WTC11 (cell line): Measurements from ENCODE around the gene FAM13B. TPM values are rescaled to one million over a fixed set of nuclear protein-coding genes. Genes with fewer than 3 reads are reported as not detected.
"Not testable (repeated sequence)": the region's sequence is repeated elsewhere in the genome, so short reads cannot be mapped to it uniquely, and the experiment has no call there.

ENCODE experiments used
- ATAC-seq: fragments of 200-7000 bp; cut with Tn5 transposase; 2 replicates; pipeline ENCODE4 v1.10.0; 2021; ENCODE audit warnings: mild to moderate bottlenecking, moderate library complexity
- CTCF ChIA-PET: fragments of 300-600 bp; sonication (Branson Sonifier 250); formaldehyde crosslinking; loops from one replicate; lab custom pipeline; 2021; ENCODE audit warnings: antibody characterized with exemption; lab: Charles Lee
- POLR2A ChIA-PET: fragments of 350-600 bp; sonication (Branson Sonifier 250); formaldehyde crosslinking; loops from one replicate; lab custom pipeline; 2021; ENCODE audit warnings: antibody characterized with exemption; lab: Charles Lee
- DNase-seq: peaks from one replicate; pipeline ENCODE4 v3.0.0; 2021; ENCODE audit warnings: low spot score
- H3K27ac Mint-ChIP-seq: 2 replicates; pipeline ENCODE4 v1.8.0; 2021; ENCODE audit warnings: mixed read lengths
- H3K27me3 Mint-ChIP-seq: 2 replicates; pipeline ENCODE4 v1.8.0; 2021; ENCODE audit warnings: low read depth, mild to moderate bottlenecking, moderate library complexity, mixed read lengths
- H3K36me3 Mint-ChIP-seq: 2 replicates; pipeline ENCODE4 v1.8.0; 2021; ENCODE audit warnings: mixed read lengths
- H3K4me1 Mint-ChIP-seq: 2 replicates; pipeline ENCODE4 v1.8.0; 2022; ENCODE audit warnings: mixed read lengths
- H3K4me3 Mint-ChIP-seq: 2 replicates; pipeline ENCODE4 v1.8.0; 2021; ENCODE audit warnings: mild to moderate bottlenecking, moderate library complexity, mixed read lengths
- H3K9me3 Mint-ChIP-seq: 2 replicates; pipeline ENCODE4 v1.8.0; 2021; ENCODE audit warnings: mixed read lengths
- ATF2 ChIP-seq: sonication (generic); formaldehyde crosslinking; IDR thresholded peaks from 2 replicates; pipeline ENCODE4 v1.8.1; 2022; ENCODE audit warnings: low read depth, missing genetic modification reagents, borderline replicate concordance
- CREM ChIP-seq: sonication (generic); formaldehyde crosslinking; IDR thresholded peaks from 2 replicates; pipeline ENCODE4 v1.8.1; 2022; ENCODE audit warnings: mild to moderate bottlenecking, missing genetic modification reagents, moderate library complexity
- ERG ChIP-seq: fragments of 250-450 bp; sonication (Bioruptor Pico); IDR thresholded peaks from 2 replicates; pipeline ENCODE4 v1.8.0; 2021; ENCODE audit warnings: mild to moderate bottlenecking
- FOXJ3 ChIP-seq: sonication (generic); formaldehyde crosslinking; IDR thresholded peaks from 2 replicates; pipeline ENCODE4 v1.9.0; 2021; ENCODE audit warnings: missing genetic modification reagents, mild to moderate bottlenecking, borderline replicate concordance
- FOXK1 ChIP-seq: sonication (generic); formaldehyde crosslinking; IDR thresholded peaks from 2 replicates; pipeline ENCODE4 v1.8.0; 2022; ENCODE audit warnings: mild to moderate bottlenecking, moderate library complexity, missing genetic modification reagents
- FOXP4 ChIP-seq: sonication (generic); formaldehyde crosslinking; IDR thresholded peaks from 2 replicates; pipeline ENCODE4 v1.8.0; 2022; ENCODE audit warnings: mild to moderate bottlenecking, missing genetic modification reagents
- MLX ChIP-seq: sonication (generic); formaldehyde crosslinking; IDR thresholded peaks from 2 replicates; pipeline ENCODE4 v1.8.1; 2023; ENCODE audit warnings: mild to moderate bottlenecking, missing genetic modification reagents, moderate library complexity
- PREB ChIP-seq: sonication (generic); formaldehyde crosslinking; IDR thresholded peaks from 2 replicates; pipeline ENCODE4 v1.8.1; 2022; ENCODE audit warnings: mild to moderate bottlenecking, missing genetic modification reagents, moderate library complexity, borderline replicate concordance
- SMAD3 ChIP-seq: sonication (generic); formaldehyde crosslinking; IDR thresholded peaks from 2 replicates; pipeline ENCODE4 v1.8.0; 2022; ENCODE audit warnings: missing genetic modification reagents, mild to moderate bottlenecking, borderline replicate concordance
- STAT6 ChIP-seq: sonication (generic); formaldehyde crosslinking; conservative IDR thresholded peaks from 2 replicates; pipeline ENCODE4 v1.8.1; 2023; ENCODE audit warnings: mild to moderate bottlenecking, low read depth, missing genetic modification reagents, moderate library complexity
- USF2 ChIP-seq: sonication (generic); formaldehyde crosslinking; IDR thresholded peaks from 2 replicates; pipeline ENCODE4 v1.8.1; 2023; ENCODE audit warnings: mild to moderate bottlenecking, missing genetic modification reagents, moderate library complexity
- ZMAT4 ChIP-seq: fragments of 250-450 bp; sonication (Bioruptor Pico); IDR thresholded peaks from 2 replicates; pipeline ENCODE4 v1.9.0; 2021; ENCODE audit warnings: mild to moderate bottlenecking
- ZNF121 ChIP-seq: sonication (generic); formaldehyde crosslinking; IDR thresholded peaks from 2 replicates; pipeline ENCODE4 v1.8.0; 2023; ENCODE audit warnings: missing genetic modification reagents
- ZNF138 ChIP-seq: sonication (generic); formaldehyde crosslinking; conservative IDR thresholded peaks from 2 replicates; pipeline ENCODE4 v1.8.1; 2022; ENCODE audit warnings: mild to moderate bottlenecking, moderate library complexity, missing genetic modification reagents
- ZNF396 ChIP-seq: fragments of 250-450 bp; sonication (Bioruptor Pico); IDR thresholded peaks from 2 replicates; pipeline ENCODE4 v1.8.0; 2021; ENCODE audit warnings: mild to moderate bottlenecking, moderate library complexity, borderline replicate concordance
- ZSCAN18 ChIP-seq: fragments of 250-450 bp; sonication (Bioruptor Pico); IDR thresholded peaks from 2 replicates; pipeline ENCODE4 v2.1.2; 2022; ENCODE audit warnings: mild to moderate bottlenecking, moderate library complexity
- total RNA-seq: library from RNA; stranded (reverse); gene quantifications from 3 replicates; pipeline ENCODE4 v1.2.3, GENCODE V29; 2021

FAM13B gene
- total RNA-seq, 1 experiment from 2014 or later, result 15.6 TPM

- H3K27ac Mint-ChIP-seq, result no peak overlapping the region
- ChIA-PET POLR2A (no interaction called here), CTCF (interaction anchor here (1.1 to 3.7 kb wide), 2 partner anchors 11 to 17 kb away, joined by 4 to 25 read pairs; no protein-coding TSS in a partner anchor)
- no peak for TF ChIP-seq USF2 (CRISPR knock-in tag)
- no peak for TF ChIP-seq MLX (CRISPR knock-in tag)
- no peak for TF ChIP-seq PREB (CRISPR knock-in tag)
- no peak for TF ChIP-seq ZMAT4 (CRISPR knock-in tag)
- TF ChIP-seq ZNF396 (CRISPR knock-in tag), result no peak
- no peak for TF ChIP-seq CREM (CRISPR knock-in tag)
- TF ChIP-seq ATF2 (CRISPR knock-in tag), result no peak
- no peak for TF ChIP-seq ZNF138 (CRISPR knock-in tag)
- peaks cover 5% of the 10 kb centered on the region; the same call in 1 of the 2 replicates for H3K27me3 Mint-ChIP-seq
- H3K4me3 Mint-ChIP-seq, result no peak overlapping the region
- H3K9me3 Mint-ChIP-seq, result no peaks in the 10 kb centered on the region
- no peaks in the 10 kb centered on the region for H3K36me3 Mint-ChIP-seq
- ATAC-seq (no peak), DNase-seq (no peak)
- peaks cover 5% of the 10 kb centered on the region; the same call in 1 of the 2 replicates for H3K4me1 Mint-ChIP-seq
These were observed 20.7 kb upstream of the FAM13B start for GRCh38 chr5:138053554-138053953.

- H3K4me1 Mint-ChIP-seq, ATAC-seq, H3K4me3 Mint-ChIP-seq, H3K9me3 Mint-ChIP-seq, H3K27me3 Mint-ChIP-seq, H3K27ac Mint-ChIP-seq, H3K36me3 Mint-ChIP-seq, DNase-seq: not testable (repeated sequence)
- peak; percentile 44; the same call in 1 of the 2 replicates for TF ChIP-seq ZNF121 (CRISPR knock-in tag)
- ChIA-PET POLR2A (interaction anchor here (0.7 kb wide), 1 partner anchor 13 kb away, joined by 3 read pairs; no protein-coding TSS in a partner anchor), CTCF (interaction anchor here (1.0 kb wide), 1 partner anchor 17 kb away, joined by 4 read pairs; no protein-coding TSS in a partner anchor)
These were observed 19.8 kb upstream of the FAM13B start for GRCh38 chr5:138052718-138053117.

GRCh38 chr5:138051441-138052296 lies 18.8 kb upstream of the FAM13B start:
- Mint-ChIP-seq H3K27me3 (peaks cover 5% of the 10 kb centered on the region; the same call in 1 of the 2 replicates), H3K4me3 (no peak overlapping the region), H3K27ac (no peak overlapping the region), H3K4me1 (peaks cover 5% of the 10 kb centered on the region; the same call in 1 of the 2 replicates), H3K9me3 (no peaks in the 10 kb centered on the region), H3K36me3 (no peaks in the 10 kb centered on the region)
- DNase-seq (no peak), ATAC-seq (no peak)
- ChIA-PET CTCF (interaction anchor here (1.0 kb wide), 1 partner anchor 16 kb away, joined by 4 read pairs; no protein-coding TSS in a partner anchor), POLR2A (no interaction called here)
- no peak for TF ChIP-seq FOXP4 (CRISPR knock-in tag)
- TF ChIP-seq ERG (CRISPR knock-in tag), result no peak
- TF ChIP-seq STAT6, result no peak
- no peak for TF ChIP-seq ZSCAN18 (CRISPR knock-in tag)
- no peak for TF ChIP-seq FOXJ3 (CRISPR knock-in tag)
- no peak for TF ChIP-seq FOXK1 (CRISPR knock-in tag)
- TF ChIP-seq SMAD3 (CRISPR knock-in tag), result no peak
